NCI-H1417 treated with DMSO at 0.1 percent for 48 hours (cell line): ENCODE data around the gene C16orf92.

Source experiments
- DNase-seq: peaks from one replicate; lab custom pipeline; 2025; lab: John Stamatoyannopoulos, UW

The C16orf92 gene

DNA sequence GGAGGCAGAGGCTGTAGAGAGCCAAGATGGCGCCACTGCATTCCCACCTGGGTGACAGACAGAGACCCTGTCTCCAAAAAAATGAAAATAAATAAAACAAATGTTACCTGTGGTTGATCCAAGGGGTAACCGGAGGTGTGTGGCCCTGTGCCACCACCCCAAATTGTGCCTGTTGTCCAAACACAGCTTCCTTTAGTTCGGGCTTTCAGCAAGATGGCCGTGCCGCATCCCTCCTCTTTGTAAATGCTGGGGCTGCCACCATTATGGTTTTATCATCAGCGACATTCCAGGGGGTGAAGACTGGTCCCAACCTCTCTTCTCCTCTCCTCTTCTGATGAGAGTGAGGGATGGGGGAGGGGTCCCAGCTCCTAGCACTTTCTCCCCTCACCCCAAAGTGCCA is at the start of gene C16orf92:
C16orf92 (plus strand) TSS at position 312 of the 400 bp plus-strand sequence. CDS start 143 bp downstream, outside the sequence.
- DNase-seq = no peak

DNA sequence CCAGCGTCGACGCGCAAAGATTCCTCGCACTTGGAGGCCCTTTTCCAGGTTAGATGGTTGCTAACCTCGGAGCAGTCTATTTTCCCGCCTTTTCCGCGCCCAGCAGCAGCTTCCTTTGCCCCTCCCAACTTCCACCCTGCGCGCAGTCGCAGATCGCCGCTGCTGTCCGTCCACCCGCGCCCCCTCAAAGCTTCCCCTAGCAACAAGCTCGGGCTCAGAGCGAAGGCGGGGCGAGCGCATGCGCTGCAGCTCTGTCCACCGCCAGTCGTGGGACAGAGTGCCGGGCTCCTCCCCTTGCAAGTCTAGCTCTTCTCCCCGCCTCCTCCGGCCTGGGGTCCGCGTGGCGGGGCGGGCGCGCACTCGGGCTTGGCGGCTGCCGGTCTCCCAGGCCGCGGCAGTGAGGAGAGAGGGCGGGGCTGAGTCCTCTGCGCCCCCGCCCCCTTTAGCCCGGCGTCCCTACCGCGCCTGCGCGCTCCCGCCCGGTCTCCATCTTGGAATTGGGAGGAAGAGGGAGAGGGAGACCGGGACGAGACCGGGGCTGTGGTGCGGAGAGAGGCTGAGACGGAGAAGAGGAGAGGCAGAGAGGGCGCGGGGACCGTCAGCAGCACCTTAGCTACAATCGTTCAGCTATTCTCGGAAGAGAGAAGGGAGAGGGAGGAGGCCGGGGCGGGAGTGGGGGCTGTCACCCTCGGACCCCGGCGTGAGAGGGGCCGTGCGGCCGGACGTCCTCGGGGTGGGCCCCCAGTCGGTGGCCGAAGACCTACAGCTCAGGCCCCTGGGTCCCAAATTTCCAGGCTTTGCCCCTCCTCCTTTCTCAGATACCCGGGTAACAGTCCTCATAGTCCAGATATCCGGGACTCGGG is 49.4 kb upstream of the C16orf92 start, which contains the start of gene TAOK2:
TAOK2 (plus strand) TSS at position 485 of the 863 bp plus-strand sequence. CDS start 3,905 bp downstream, outside the sequence.
- peak; percentile 87 for DNase-seq

DNA sequence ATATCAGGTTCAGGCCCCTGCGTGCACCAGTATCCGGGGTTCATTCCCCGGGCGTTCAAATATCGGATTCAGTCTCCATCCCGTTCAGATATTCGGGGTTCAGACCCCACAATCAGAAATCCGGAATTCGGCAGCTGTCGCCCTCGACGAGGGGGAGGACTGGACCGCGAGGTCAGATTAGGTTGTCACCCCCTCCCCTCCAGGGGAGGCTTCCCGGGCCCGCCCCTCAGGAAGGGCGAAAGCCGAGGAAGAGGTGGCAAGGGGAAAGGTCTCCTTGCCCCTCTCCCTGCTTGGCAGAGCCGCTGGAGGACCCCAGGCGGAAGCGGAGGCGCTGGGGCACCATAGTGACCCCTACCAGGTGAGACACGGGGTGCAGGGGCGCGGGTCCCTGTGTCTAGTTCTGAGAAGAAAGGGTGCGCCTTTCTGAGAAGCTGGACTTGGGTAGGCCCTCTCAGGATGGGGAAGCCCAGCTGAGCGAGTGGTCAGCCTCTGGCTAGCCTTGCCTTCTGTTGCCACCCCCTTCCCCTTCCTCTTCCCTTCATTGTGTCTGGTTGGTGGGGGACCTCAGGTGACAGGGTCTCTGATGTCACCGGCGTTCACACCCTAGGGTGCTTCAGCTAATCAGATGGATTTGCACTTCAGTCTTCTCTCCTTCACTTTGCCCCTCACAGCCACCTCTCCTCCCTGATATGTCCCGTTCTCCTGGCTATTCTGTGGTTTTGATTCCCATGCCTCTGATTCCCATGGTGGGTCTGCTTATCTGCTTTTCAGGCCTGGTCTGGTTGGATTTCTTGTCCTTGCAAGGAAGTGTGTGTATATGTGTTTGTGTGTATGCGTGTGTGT is 48.5 kb upstream of the C16orf92 start:
- DNase-seq = no peak

DNA sequence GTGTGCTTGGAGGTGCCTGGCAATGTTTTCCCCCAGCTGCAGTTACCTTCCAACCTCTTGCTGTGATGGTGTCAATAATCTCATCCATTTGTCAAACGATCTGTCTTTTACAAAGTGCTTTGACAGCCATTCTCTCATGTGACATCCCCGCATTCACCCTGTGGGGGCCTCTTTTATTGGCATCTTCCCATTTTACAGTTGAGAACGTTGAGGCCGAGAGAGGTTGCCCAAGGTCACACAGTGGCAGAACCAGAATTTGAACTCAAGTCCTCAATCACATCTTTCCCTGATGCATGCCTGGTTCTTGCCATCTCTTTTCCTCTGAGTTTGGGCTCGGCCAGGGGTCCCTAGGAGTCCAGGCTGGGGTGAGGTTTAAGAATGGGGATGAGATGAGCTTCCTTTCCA is 47.9 kb upstream of the C16orf92 start:
- DNase-seq = no peak

GRCh38 chr16:29975811-29976511 is 47.0 kb upstream of the C16orf92 start:
- DNase-seq = no peak

DNA sequence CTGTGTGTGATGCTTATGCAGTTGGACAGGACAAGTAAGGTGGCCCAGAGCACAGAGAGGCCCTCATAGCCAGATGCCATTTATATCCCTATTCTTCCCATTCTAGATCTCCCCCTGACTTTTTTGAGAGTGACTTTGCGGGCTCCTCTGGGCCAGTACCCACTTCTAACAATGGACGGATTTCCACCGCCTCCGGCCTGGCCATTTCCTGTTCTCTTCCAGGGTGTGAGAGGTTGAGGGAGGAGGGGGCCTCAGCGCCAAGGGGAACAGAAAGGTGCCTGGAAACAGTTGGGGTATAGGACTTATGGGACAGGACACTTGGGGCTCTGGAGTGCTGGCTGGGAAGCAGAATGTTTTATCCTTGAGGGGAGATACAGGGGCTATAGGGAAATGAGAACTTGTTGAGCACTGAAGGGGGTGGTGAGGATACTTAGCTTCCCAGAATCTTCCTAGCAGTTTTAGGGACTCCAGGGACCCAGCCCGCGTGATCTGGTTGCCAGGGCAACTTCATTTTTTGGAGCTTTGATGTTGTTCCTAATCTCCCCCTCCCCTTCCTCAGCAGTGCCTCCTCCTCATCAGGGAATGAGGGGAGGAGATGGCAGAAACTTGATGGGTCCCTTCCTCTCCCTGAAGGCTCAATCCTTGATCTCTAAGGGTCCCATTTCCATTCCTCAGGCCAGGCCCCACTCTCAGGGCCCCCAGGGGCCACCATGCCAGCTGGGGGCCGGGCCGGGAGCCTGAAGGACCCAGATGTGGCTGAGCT is 45.8 kb upstream of the C16orf92 start:
- no peak for DNase-seq

DNA sequence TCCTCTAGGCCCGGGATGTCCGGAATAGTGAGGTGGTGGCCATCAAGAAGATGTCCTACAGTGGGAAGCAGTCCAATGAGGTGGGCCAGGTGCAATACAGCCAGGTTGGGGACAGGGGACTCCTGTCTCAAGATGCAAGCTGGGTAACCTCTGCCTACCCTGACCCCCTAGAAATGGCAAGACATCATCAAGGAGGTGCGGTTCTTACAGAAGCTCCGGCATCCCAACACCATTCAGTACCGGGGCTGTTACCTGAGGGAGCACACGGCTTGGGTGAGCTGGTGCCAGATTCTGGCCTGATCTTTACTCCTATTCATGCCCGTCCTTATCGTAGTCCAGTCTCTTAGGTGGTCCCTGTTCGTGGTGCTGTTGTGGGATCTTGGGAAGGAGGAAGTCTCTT is 44.9 kb upstream of the C16orf92 start:
- DNase-seq = no peak

- no peak for DNase-seq
Observed at GRCh38 chr16:29978564-29979270, 44.3 kb upstream of the C16orf92 start.

GRCh38 chr16:29982560-29983419 is 40.2 kb upstream of the C16orf92 start:
- no peak for DNase-seq

GRCh38 chr16:29983420-29984136 is 39.4 kb upstream of the C16orf92 start:
- no peak for DNase-seq

DNA sequence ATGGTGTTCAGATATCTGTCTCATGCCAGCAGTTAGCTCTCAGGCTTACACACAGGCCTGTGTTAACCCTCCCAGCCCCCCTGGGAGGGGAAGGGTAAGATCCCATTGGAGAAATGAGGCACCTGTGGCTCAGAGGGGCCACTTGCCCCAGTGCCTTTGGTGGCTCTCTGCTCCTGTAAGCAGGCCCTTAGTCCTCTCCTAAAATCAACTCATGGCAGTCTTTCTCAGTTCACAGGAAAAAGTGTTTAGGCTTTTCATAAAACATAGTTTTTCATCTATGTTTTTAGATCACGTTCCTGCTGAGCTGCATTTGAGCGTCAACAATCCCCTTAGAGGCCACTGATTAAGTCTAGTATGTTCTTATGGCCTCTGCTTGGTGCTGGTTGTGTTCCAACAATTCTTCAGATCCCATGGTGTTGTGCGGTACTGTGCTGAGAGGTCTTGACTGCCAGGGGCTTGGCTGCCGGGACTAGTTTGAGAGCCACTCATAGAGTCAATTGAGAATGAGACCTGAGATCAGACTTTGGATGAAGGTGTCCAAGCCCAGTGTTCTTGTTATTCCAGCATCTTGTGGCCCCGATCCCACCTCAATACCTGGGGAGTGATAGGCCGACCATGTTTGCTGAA is 38.7 kb upstream of the C16orf92 start:
- DNase-seq = no peak

- DNase-seq = no peak
Observed at GRCh38 chr16:29984764-29985147, 38.2 kb upstream of the C16orf92 start.

GRCh38 chr16:29985271-29985811 is 37.7 kb upstream of the C16orf92 start:
- no peak for DNase-seq

DNA sequence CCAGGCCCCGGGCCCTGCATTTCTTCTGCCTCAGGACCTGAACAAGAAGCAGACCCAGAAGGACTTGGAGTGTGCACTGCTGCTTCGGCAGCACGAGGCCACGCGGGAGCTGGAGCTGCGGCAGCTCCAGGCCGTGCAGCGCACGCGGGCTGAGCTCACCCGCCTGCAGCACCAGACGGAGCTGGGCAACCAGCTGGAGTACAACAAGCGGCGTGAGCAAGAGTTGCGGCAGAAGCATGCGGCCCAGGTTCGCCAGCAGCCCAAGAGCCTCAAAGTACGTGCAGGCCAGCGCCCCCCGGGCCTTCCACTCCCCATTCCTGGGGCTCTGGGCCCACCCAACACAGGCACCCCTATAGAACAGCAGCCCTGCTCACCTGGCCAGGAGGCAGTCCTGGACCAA is 36.8 kb upstream of the C16orf92 start:
- no peak for DNase-seq

DNA sequence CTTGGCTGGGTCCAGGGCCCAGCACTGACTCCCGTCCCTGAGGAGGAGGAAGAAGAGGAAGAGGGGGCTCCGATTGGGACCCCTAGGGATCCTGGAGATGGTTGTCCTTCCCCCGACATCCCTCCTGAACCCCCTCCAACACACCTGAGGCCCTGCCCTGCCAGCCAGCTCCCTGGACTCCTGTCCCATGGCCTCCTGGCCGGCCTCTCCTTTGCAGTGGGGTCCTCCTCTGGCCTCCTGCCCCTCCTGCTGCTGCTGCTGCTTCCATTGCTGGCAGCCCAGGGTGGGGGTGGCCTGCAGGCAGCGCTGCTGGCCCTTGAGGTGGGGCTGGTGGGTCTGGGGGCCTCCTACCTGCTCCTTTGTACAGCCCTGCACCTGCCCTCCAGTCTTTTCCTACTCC is 36.1 kb upstream of the C16orf92 start:
- no peak for DNase-seq

DNA sequence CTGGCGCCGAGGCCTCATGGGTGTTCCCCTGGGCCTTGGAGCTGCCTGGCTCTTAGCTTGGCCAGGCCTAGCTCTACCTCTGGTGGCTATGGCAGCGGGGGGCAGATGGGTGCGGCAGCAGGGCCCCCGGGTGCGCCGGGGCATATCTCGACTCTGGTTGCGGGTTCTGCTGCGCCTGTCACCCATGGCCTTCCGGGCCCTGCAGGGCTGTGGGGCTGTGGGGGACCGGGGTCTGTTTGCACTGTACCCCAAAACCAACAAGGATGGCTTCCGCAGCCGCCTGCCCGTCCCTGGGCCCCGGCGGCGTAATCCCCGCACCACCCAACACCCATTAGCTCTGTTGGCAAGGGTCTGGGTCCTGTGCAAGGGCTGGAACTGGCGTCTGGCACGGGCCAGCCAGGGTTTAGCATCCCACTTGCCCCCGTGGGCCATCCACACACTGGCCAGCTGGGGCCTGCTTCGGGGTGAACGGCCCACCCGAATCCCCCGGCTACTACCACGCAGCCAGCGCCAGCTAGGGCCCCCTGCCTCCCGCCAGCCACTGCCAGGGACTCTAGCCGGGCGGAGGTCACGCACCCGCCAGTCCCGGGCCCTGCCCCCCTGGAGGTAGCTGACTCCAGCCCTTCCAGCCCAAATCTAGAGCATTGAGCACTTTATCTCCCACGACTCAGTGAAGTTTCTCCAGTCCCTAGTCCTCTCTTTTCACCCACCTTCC is 35.5 kb upstream of the C16orf92 start:
- no peak for DNase-seq

DNA sequence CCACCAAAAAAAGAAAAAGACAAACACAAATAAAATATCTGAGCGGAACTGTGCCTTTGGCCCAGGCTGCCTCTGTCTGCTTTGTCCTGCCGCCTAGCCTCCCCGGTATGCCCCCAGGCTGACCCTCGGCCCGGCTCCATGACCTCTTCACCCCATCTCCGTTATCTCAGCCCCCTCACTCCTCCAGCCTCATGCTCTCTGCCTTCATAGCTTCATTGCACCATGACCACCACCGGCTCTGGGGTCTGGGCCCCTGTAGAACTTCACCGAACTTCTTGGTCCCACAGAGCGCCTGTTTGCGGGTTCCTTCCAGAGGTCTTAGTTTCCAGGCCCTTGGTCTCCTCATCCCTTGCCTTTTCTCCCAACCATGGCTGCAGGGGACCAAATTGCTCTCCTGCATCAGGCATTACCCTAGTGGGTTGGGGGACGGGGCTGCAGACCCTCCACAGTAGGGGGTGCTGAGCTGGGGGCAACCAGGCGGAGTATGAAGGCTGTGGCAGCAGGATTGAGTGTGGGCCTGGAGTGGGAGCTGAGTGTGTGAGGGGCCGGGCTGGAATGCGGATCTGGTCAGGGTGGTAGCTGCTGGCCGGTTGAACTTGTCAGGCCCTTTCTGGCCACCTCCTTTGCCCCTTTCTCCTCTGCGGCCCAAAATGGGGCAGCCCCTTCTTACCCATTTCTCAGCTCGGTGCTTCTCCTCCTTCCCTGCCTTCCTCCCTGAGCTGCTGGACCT is 34.5 kb upstream of the C16orf92 start:
- DNase-seq = no peak
